NCI-H128 (cell line): ENCODE results near the gene VPS18.

Source experiments
- DNase-seq: peaks from one replicate; lab custom pipeline; 2025; ENCODE audit not compliant: unreplicated experiment; lab: John Stamatoyannopoulos, UW

Gene VPS18

GRCh38 chr15:40900256-40901052 lies 6.2 kb downstream of the VPS18 start:
- DNase-seq = no peak

- DNase-seq = no peak
Observed at GRCh38 chr15:40901053-40901443, 6.8 kb downstream of the VPS18 start.

GRCh38 chr15:40902605-40903561 lies 8.6 kb downstream of the VPS18 start:
- no peak for DNase-seq

- DNase-seq = no peak
Observed at GRCh38 chr15:40904552-40905201, 10.4 kb downstream of the VPS18 start.

- no peak for DNase-seq
Observed at GRCh38 chr15:40906091-40906990, 12.1 kb downstream of the VPS18 start.

GRCh38 chr15:40906991-40907802 lies 12.9 kb downstream of the VPS18 start:
- no peak for DNase-seq

- DNase-seq = no peak
Observed at GRCh38 chr15:40908095-40908494, 13.8 kb downstream of the VPS18 start.

- no peak for DNase-seq
Observed at GRCh38 chr15:40909662-40910630, 15.7 kb downstream of the VPS18 start.

GRCh38 chr15:40911141-40911540 lies 16.9 kb downstream of the VPS18 start:
- no peak for DNase-seq

- no peak for DNase-seq
Observed at GRCh38 chr15:40911693-40912092, 17.4 kb downstream of the VPS18 start.

- no peak for DNase-seq
Observed at GRCh38 chr15:40912478-40912877, 18.2 kb downstream of the VPS18 start.

GRCh38 chr15:40914013-40914412 lies 19.8 kb downstream of the VPS18 start:
- no peak for DNase-seq

- DNase-seq = no peak
Observed at GRCh38 chr15:40914486-40914885, 20.2 kb downstream of the VPS18 start.

- no peak for DNase-seq
Observed at GRCh38 chr15:40915116-40915661, 20.9 kb downstream of the VPS18 start.

- no peak for DNase-seq
Observed at GRCh38 chr15:40915679-40916078, 21.4 kb downstream of the VPS18 start.

- DNase-seq = no peak
Observed at GRCh38 chr15:40917585-40917984, 23.3 kb downstream of the VPS18 start.

- no peak for DNase-seq
Observed at GRCh38 chr15:40918146-40918798, 24.0 kb downstream of the VPS18 start.
